DMS53 (cell line): ENCODE results near the gene ZNF581.
A peak's percentile ranks its signal among the peaks of the same experiment; 100 is the strongest.

ENCODE experiments used
- DNase-seq: peaks from one replicate; lab custom pipeline; 2025; lab: John Stamatoyannopoulos, UW

Gene ZNF581

GRCh38 chr19:55648585-55649267 is 5.3 kb downstream of the ZNF581 start:
- DNase-seq = no peak

GRCh38 chr19:55649268-55650125 is 6.0 kb downstream of the ZNF581 start:
- peak; percentile 33 for DNase-seq

GRCh38 chr19:55650126-55650557 is 6.7 kb downstream of the ZNF581 start:
- DNase-seq = no peak

- no peak for DNase-seq
These were observed 7.3 kb downstream of the ZNF581 start for GRCh38 chr19:55650602-55651230.

- no peak for DNase-seq
These were observed 7.8 kb downstream of the ZNF581 start for GRCh38 chr19:55651236-55651635.

GRCh38 chr19:55652311-55653128 is 9.1 kb downstream of the ZNF581 start:
- DNase-seq = no peak

GRCh38 chr19:55653651-55654322 is 10.3 kb downstream of the ZNF581 start:
- DNase-seq = peak; percentile 99

GRCh38 chr19:55654323-55654867 is 10.9 kb downstream of the ZNF581 start:
- peak; percentile 100 for DNase-seq

GRCh38 chr19:55654868-55655647 is 11.6 kb downstream of the ZNF581 start, which contains the start of gene U2AF2:
Gene U2AF2 (plus strand): TSS chr19:55655035. CDS start chr19:55655105, 70 bp downstream.
- DNase-seq = peak; percentile 96

GRCh38 chr19:55655648-55656040 is 12.2 kb downstream of the ZNF581 start:
- no peak for DNase-seq

GRCh38 chr19:55656552-55656951 is 13.1 kb downstream of the ZNF581 start:
- DNase-seq = no peak

GRCh38 chr19:55656988-55657747 is 13.7 kb downstream of the ZNF581 start:
- no peak for DNase-seq

GRCh38 chr19:55658846-55659459 is 15.5 kb downstream of the ZNF581 start:
- DNase-seq = no peak

- no peak for DNase-seq
These were observed 16.4 kb downstream of the ZNF581 start for GRCh38 chr19:55659822-55660221.

- DNase-seq = no peak
These were observed 17.0 kb downstream of the ZNF581 start for GRCh38 chr19:55660404-55660803.

- no peak for DNase-seq
These were observed 17.5 kb downstream of the ZNF581 start for GRCh38 chr19:55660991-55661390.

- DNase-seq = no peak
These were observed 18.4 kb downstream of the ZNF581 start for GRCh38 chr19:55661826-55662225.

- DNase-seq = no peak
These were observed 20.5 kb downstream of the ZNF581 start for GRCh38 chr19:55663846-55664536.
